CD8-positive, alpha-beta memory T cell (primary cell): ENCODE data around the gene MYBPC3. TPM values are rescaled to one million over a fixed set of nuclear protein-coding genes. Genes with fewer than 3 reads are reported as not detected.

ENCODE experiments used
- CTCF ChIA-PET: fragments of 350-600 bp; sonication (Branson Sonifier 250); formaldehyde crosslinking; loops from one replicate; lab custom pipeline; 2021; ENCODE audit warnings: antibody characterized with exemption; lab: Charles Lee
- POLR2A ChIA-PET: fragments of 350-600 bp; sonication (Branson Sonifier 250); formaldehyde crosslinking; loops from one replicate; lab custom pipeline; 2021; ENCODE audit warnings: antibody characterized with exemption; lab: Charles Lee
- DNase-seq, 5 donors: peaks; one replicate each; pipeline versions ENCODE4 v3.0.0 to v3.0.0-alpha.2; 2020 to 2022; ENCODE audit warnings: mixed read lengths in 1 of 5
- H3K27ac ChIP-seq: one replicate; pipeline ENCODE4 v1.7.0; 2013; ENCODE audit warnings: low read depth, mild to moderate bottlenecking, low read length, moderate library complexity
- H3K27me3 ChIP-seq: 2 replicates; pipeline ENCODE4 v1.7.0; 2013; ENCODE audit warnings: low read length, mild to moderate bottlenecking; ENCODE audit not compliant: insufficient read depth, poor library complexity, severe bottlenecking
- H3K36me3 ChIP-seq: 2 replicates; pipeline ENCODE4 v1.7.0; 2013; ENCODE audit warnings: mild to moderate bottlenecking, low read length, moderate library complexity; ENCODE audit not compliant: insufficient read depth
- H3K4me1 ChIP-seq: 2 replicates; pipeline ENCODE4 v1.7.0; 2013; ENCODE audit warnings: mild to moderate bottlenecking, low read length, moderate library complexity; ENCODE audit not compliant: insufficient read depth
- H3K4me3 ChIP-seq: 2 replicates; pipeline ENCODE4 v1.7.0; 2013; ENCODE audit warnings: mild to moderate bottlenecking, low read length
- H3K9me3 ChIP-seq: 2 replicates; pipeline ENCODE4 v1.7.0; 2013; ENCODE audit warnings: mild to moderate bottlenecking, low read length
- H3K27ac Mint-ChIP-seq, 8 donors: one replicate each; pipeline ENCODE4 v1.8.0; 2020 to 2021; ENCODE audit warnings: mixed read lengths in 8 of 8, mild to moderate bottlenecking in 6 of 8, inconsistent platforms in 3 of 8, moderate library complexity in 3 of 8
- H3K27me3 Mint-ChIP-seq, 2 donors: one replicate each; pipeline ENCODE4 v1.8.0; 2020 to 2021; ENCODE audit warnings: mixed read lengths in 2 of 2, mild to moderate bottlenecking in 1 of 2, moderate library complexity in 1 of 2
- H3K36me3 Mint-ChIP-seq, 3 donors: one replicate each; pipeline ENCODE4 v1.8.0; 2020 to 2021; ENCODE audit warnings: mixed read lengths in 3 of 3, inconsistent platforms in 1 of 3, mild to moderate bottlenecking in 1 of 3
- H3K4me1 Mint-ChIP-seq, 3 donors: one replicate each; pipeline ENCODE4 v1.8.0; 2020 to 2021; ENCODE audit warnings: mixed read lengths in 3 of 3, inconsistent platforms in 1 of 3, mild to moderate bottlenecking in 1 of 3
- H3K4me3 Mint-ChIP-seq, 7 donors: one replicate each; pipeline ENCODE4 v1.8.0; 2020 to 2021; ENCODE audit warnings: mixed read lengths in 7 of 7, mild to moderate bottlenecking in 6 of 7, moderate library complexity in 4 of 7, inconsistent platforms in 2 of 7
- H3K9me3 Mint-ChIP-seq, 5 donors: one replicate each; pipeline ENCODE4 v1.8.0; 2020 to 2022; ENCODE audit warnings: mixed read lengths in 5 of 5, mild to moderate bottlenecking in 3 of 5, moderate library complexity in 2 of 5, inconsistent platforms in 1 of 5
- polyA plus RNA-seq: library from polyadenylated mRNA; unstranded; fragments of 300-500 nt; fragmentation: Illumina TruSeq; gene quantifications from one replicate; pipeline ENCODE4 v1.2.3, GENCODE V29; 2021
- total RNA-seq, 2 experiments: library from RNA; stranded (reverse); gene quantifications; one replicate each; pipeline ENCODE4 v1.2.3, GENCODE V29; 2021

Gene MYBPC3
- total and polyA plus RNA-seq, 3 experiments from 2014 or later, result not detected

DNA sequence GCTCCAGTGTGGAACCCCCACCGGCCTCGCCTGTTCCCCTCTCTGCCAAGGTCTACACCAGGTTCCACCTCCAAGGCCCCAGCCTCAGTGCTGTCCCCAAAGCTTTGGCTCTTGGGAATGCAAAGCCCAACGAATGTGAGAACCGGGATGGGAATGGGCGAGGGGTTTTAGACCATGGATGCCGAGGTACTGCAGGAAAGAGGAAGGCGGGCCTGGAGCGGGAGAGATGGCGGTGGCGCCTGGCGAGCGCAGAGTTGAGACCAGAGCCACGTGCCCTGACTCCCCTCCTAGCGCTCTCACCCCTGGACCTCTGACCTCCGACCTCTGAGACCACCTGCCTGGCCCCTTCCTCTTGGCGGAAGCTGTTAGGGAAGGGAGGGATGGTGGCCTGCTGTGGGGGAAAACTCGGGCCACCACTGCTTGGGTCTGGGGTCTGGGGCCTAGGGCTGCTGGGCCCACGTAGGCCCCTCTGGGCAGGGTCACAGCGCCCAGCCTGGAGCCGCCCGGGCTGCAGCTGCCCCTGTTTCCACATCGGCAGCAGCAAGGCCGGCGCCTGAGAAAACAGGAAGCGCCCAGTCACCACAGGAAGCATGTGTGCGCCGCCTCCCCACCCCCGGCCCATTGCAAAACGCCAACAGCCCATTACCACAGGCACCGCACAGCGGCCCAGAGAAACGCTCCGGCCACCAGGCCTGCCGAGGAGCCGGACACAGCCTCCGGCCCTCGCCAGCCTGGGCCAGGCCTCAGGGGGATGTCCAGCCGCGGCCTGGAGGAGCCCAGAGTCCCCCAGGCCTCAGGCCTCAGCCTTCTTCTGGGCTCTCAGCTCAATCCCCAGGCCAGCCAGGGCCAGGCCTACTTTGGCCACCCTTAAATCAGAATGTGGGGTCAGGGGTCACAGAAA, 42.1 kb upstream of the MYBPC3 start:
- ChIA-PET CTCF (interaction anchor here (1.3 to 10.0 kb wide), 3 partner anchors 14 to 22 kb away, joined by 3 to 106 read pairs (median 7); partner anchors contain the start of gene SLC39A13), POLR2A (interaction anchor here (0.8 kb wide), 1 partner anchor 21 kb away, joined by 3 read pairs; no protein-coding TSS in a partner anchor)
- Histone ChIP-seq H3K9me3 (no peaks in the 10 kb centered on the region), H3K27me3 (no peaks in the 10 kb centered on the region), H3K4me3 (peak overlapping the region; percentile 68), H3K4me1 (peaks cover 42% of the 10 kb centered on the region), H3K36me3 (no peaks in the 10 kb centered on the region), H3K27ac (peak overlapping the region; percentile 79)
- peak; percentile 31 to 73 (median 40) for DNase-seq
- no peaks in the 10 kb centered on the region for H3K9me3 Mint-ChIP-seq
- H3K27ac Mint-ChIP-seq, result peak overlapping the region; percentile 77 to 93 (median 85)
- H3K4me3 Mint-ChIP-seq, result peak overlapping the region; percentile 48 to 74 (median 68)
- no peaks in the 10 kb centered on the region for H3K36me3 Mint-ChIP-seq
- peaks cover 40 to 75% (median 55%) of the 10 kb centered on the region in 3 donors for H3K4me1 Mint-ChIP-seq
- no peaks in the 10 kb centered on the region for H3K27me3 Mint-ChIP-seq

DNA sequence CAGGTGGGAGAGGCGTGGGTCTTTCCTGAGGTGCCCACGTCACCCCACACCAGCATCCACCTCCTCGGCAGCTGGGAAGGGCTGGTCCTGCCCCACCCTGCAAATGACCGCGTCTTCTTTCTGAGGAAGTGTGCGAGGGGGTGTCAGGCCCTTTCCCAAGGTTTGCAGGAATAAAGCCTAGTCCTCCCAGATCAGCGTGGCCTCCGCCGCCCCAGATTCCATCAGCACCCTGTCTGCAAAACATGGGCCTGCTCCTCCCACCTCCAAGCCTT, 41.5 kb upstream of the MYBPC3 start:
- H3K4me3 Mint-ChIP-seq, result peak overlapping the region in 4 of 7 donors; percentile 66 to 70 (median 68)
- no peaks in the 10 kb centered on the region for H3K36me3 ChIP-seq
- peaks cover 45% of the 10 kb centered on the region for H3K4me1 ChIP-seq
- peak overlapping the region; percentile 38 to 93 (median 85) for H3K27ac Mint-ChIP-seq
- H3K4me1 Mint-ChIP-seq, result peaks cover 43 to 77% (median 57%) of the 10 kb centered on the region in 3 donors
- no peaks in the 10 kb centered on the region for H3K9me3 Mint-ChIP-seq
- H3K27me3 Mint-ChIP-seq, result no peaks in the 10 kb centered on the region
- no peak for DNase-seq
- ChIA-PET POLR2A (interaction anchor here (0.8 kb wide), 1 partner anchor 20 kb away, joined by 3 read pairs; no protein-coding TSS in a partner anchor), CTCF (interaction anchor here (1.1 to 10.0 kb wide), 3 partner anchors 15 to 21 kb away, joined by 4 to 106 read pairs (median 7); partner anchors contain the start of gene SLC39A13)
- peak overlapping the region; percentile 79 for H3K27ac ChIP-seq
- no peaks in the 10 kb centered on the region for H3K36me3 Mint-ChIP-seq
- H3K27me3 ChIP-seq, result no peaks in the 10 kb centered on the region
- H3K4me3 ChIP-seq, result peak overlapping the region; percentile 68
- no peaks in the 10 kb centered on the region for H3K9me3 ChIP-seq

DNA sequence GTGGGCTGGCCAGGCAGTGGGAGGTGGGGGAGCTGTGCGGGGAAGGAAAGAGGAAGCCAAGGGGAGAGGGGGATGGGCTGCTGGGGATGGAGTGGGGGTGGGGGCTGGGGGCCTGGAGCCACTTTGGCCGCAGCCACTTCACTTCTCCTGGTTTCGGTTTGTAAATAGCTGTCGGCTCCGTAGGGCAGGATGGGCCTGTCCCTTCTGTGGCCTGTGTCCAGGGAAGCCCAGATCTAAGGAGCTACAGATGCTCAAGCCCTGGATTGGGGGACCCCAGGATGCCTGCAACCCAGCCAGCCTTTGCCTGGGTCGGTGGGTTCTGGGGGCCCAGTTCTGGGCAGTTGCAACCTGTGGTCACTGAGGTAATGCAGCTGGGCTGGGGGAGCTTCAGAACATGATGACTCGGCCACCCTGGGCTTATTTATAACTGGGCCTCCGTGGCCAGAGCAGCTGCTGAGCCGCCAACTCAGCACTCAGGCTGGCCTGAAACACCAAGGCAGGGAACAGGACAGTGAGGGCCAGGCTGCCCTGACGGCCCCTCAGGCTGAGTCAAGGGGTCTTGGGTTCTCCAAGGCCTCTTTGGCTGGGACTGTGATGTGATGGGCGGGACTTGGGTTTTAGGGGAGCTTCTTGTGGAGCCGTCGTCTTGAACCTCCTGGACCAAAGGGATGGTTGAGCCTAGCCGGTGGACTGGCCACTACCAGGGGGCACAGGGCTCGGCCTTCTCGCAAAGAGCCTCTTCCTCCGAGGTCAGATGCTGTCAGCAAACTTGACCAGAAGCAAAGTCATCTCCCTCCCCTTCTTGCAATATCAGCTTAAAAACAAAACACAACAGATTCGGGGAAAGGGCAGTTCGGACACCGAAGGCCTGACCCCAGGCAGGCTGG, 40.9 kb upstream of the MYBPC3 start:
- no peaks in the 10 kb centered on the region for H3K27me3 Mint-ChIP-seq
- Histone ChIP-seq H3K9me3 (no peaks in the 10 kb centered on the region), H3K27me3 (no peaks in the 10 kb centered on the region), H3K4me1 (peaks cover 47% of the 10 kb centered on the region), H3K4me3 (peak overlapping the region; percentile 68), H3K27ac (peak overlapping the region; percentile 79), H3K36me3 (no peaks in the 10 kb centered on the region)
- no peaks in the 10 kb centered on the region for H3K36me3 Mint-ChIP-seq
- H3K9me3 Mint-ChIP-seq, result no peaks in the 10 kb centered on the region
- H3K4me1 Mint-ChIP-seq, result peaks cover 44 to 80% (median 63%) of the 10 kb centered on the region in 3 donors
- H3K27ac Mint-ChIP-seq, result peak overlapping the region in 7 of 8 donors; percentile 29 to 93 (median 80)
- DNase-seq, result no peak
- POLR2A ChIA-PET, result no interaction called here
- CTCF ChIA-PET, result interaction anchor here (1.1 to 10.0 kb wide), 4 partner anchors 15 to 20 kb away, joined by 4 to 106 read pairs (median 9); partner anchors contain the start of gene SLC39A13
- H3K4me3 Mint-ChIP-seq, result peak overlapping the region in 5 of 7 donors; percentile 27 to 70 (median 67)

DNA sequence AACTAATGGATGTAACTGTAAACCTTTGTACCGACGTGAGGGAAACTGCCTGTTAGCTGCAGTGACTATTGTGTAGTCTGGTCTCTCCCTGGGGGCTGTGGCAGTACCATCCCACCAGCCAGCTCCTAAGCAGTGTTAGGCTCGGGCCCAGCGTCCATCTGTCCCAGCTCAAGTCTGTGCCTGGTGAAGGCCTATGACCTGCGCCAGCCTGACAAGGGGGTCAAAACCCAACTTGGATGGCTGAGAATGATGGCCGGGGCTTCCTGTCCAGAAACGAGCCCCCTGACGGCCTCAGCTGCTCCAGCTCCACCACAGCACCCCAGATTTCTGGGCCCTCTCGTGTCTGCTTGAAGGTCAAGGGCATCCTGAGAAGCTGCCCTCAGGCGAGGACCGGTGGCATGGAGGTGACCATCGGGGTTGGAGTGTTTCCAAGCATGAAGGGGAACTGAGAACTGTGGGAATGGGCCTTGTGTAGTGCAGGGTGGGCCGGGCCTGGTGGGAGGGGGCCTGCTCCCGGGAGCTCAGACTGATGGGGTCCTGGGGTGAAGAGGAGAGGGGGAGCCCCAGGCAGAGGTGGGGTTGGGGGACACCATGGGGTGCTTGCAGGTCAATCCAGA, 40.2 kb upstream of the MYBPC3 start:
- no peaks in the 10 kb centered on the region for H3K9me3 Mint-ChIP-seq
- no peaks in the 10 kb centered on the region for H3K9me3 ChIP-seq
- POLR2A ChIA-PET, result no interaction called here
- peaks cover 46 to 81% (median 64%) of the 10 kb centered on the region in 3 donors for H3K4me1 Mint-ChIP-seq
- no peaks in the 10 kb centered on the region for H3K36me3 Mint-ChIP-seq
- H3K27me3 Mint-ChIP-seq, result no peaks in the 10 kb centered on the region
- no peaks in the 10 kb centered on the region for H3K36me3 ChIP-seq
- H3K4me3 Mint-ChIP-seq, result peak overlapping the region in 1 of 7 donors; percentile 85
- no peak for DNase-seq
- no peaks in the 10 kb centered on the region for H3K27me3 ChIP-seq
- CTCF ChIA-PET, result interaction anchor here (0.8 to 10.0 kb wide), 6 partner anchors 8 to 61 kb away, joined by 3 to 106 read pairs (median 6); partner anchors contain the start of gene SLC39A13
- H3K4me1 ChIP-seq, result peaks cover 47% of the 10 kb centered on the region
- H3K27ac ChIP-seq, result peak overlapping the region; percentile 79
- peak overlapping the region in 3 of 8 donors; percentile 10 to 43 (median 17) for H3K27ac Mint-ChIP-seq
- no peak overlapping the region for H3K4me3 ChIP-seq

DNA sequence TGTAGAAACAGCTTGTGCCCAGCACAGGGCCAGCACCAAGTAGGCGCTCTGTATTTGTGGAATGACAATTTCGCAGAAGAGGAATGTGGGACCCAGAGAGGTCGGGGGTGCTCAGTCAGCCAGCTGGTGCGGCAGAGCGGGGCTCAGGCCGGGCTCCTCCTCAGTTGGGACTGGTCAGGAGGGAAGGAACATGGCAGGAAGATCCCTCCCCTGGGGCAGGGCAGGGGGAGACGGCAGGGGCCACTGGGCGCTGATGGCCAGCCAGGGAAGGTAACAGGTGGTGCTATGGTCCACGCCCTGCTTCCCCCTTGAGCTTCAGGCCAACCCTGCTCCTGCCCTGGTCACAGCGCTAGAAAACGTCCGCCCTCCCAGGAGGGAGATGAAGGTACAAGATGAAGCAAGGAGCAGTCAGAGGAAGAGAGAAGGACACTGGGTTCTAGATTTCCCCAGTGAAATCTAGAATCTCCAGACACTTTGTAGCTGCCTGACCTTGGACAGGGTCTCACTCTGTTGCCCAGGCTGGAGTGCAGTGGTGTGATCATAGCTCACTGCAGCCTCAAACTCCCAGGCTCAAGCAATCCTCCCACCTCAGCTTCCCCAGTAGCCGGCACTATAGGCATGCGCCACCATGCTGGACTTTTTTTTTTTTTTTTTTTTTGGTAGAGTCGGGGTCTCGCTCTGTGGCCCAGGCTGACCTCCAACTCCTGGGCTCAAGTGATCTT, 39.4 kb upstream of the MYBPC3 start:
- H3K27me3 ChIP-seq, result no peaks in the 10 kb centered on the region
- ChIA-PET POLR2A (no interaction called here), CTCF (interaction anchor here (0.8 to 10.0 kb wide), 6 partner anchors 8 to 62 kb away, joined by 3 to 106 read pairs (median 8); partner anchors contain the start of gene SLC39A13)
- H3K9me3 ChIP-seq, result no peaks in the 10 kb centered on the region
- peak overlapping the region in 1 of 7 donors; percentile 25 for H3K4me3 Mint-ChIP-seq
- no peaks in the 10 kb centered on the region for H3K36me3 Mint-ChIP-seq
- peaks cover 44 to 77% (median 64%) of the 10 kb centered on the region in 3 donors for H3K4me1 Mint-ChIP-seq
- H3K4me3 ChIP-seq, result no peak overlapping the region
- H3K27ac Mint-ChIP-seq, result peak overlapping the region in 3 of 8 donors; percentile 61 to 85 (median 68)
- DNase-seq, result no peak
- no peaks in the 10 kb centered on the region for H3K27me3 Mint-ChIP-seq
- H3K4me1 ChIP-seq, result peaks cover 47% of the 10 kb centered on the region
- H3K36me3 ChIP-seq, result no peaks in the 10 kb centered on the region
- H3K9me3 Mint-ChIP-seq, result no peaks in the 10 kb centered on the region
- no peak overlapping the region for H3K27ac ChIP-seq

DNA sequence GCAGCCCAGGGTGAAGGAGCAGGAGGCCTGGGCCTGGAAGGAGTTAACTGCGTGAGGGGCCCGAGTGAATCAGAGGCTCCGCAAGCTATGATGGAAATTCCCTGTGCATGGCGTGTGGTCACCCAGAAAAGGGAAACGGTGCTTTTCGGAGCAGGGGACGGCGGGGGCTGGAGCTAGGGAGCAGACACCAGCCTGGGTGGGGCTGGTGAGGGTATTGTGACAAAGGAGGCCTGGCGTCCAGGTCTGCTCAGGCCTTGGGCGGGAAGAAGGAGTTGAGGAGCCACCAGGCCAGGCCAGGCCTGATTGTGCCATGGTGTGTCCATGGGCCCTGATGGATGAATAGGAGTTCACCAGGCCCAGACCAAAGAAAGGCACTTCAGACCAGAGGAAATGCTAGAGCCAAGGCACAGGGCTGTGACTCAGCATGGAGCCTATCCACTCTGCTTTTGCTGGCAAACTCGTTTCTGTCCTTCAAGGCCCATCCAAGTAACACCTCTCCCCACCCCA, 38.6 kb upstream of the MYBPC3 start:
- Mint-ChIP-seq H3K9me3 (no peaks in the 10 kb centered on the region), H3K27me3 (no peaks in the 10 kb centered on the region), H3K4me1 (peaks cover 44 to 76% (median 63%) of the 10 kb centered on the region in 3 donors), H3K27ac (peak overlapping the region in 5 of 8 donors; percentile 47 to 84 (median 70)), H3K36me3 (no peaks in the 10 kb centered on the region), H3K4me3 (peak overlapping the region in 1 of 7 donors; percentile 68)
- H3K27ac ChIP-seq, result no peak overlapping the region
- no peaks in the 10 kb centered on the region for H3K9me3 ChIP-seq
- H3K4me1 ChIP-seq, result peaks cover 47% of the 10 kb centered on the region
- H3K36me3 ChIP-seq, result no peaks in the 10 kb centered on the region
- no peak overlapping the region for H3K4me3 ChIP-seq
- DNase-seq, result no peak
- POLR2A ChIA-PET, result no interaction called here
- no peaks in the 10 kb centered on the region for H3K27me3 ChIP-seq
- CTCF ChIA-PET, result interaction anchor here (1.2 to 10.0 kb wide), 3 partner anchors 18 to 21 kb away, joined by 4 to 106 read pairs (median 10); no protein-coding TSS in a partner anchor
